GM23338 (cell line): ENCODE data around the gene MSGN1.

Experiments
- CTCF ChIP-seq, 2 experiments: fragments of 200-600 bp in 1 of 2; sonication (generic) in 1 of 2; conservative IDR thresholded peaks; 2 replicates each; pipeline versions ENCODE4 v1.5.1 to v1.6.1; 2016 to 2017; ENCODE audit warnings: antibody characterized with exemption in 2 of 2, low read depth in 2 of 2, mild to moderate bottlenecking in 2 of 2, moderate library complexity in 1 of 2
- EZH2 ChIP-seq: fragments of 200-600 bp; sonication (generic); IDR thresholded peaks from one replicate; pipeline ENCODE4 v1.8.0; 2017; ENCODE audit warnings: antibody characterized with exemption, mild to moderate bottlenecking, low read depth; ENCODE audit not compliant: unreplicated experiment
- EZH2phosphoT487 ChIP-seq: fragments of 200-600 bp; sonication (generic); IDR thresholded peaks from one replicate; pipeline ENCODE4 v1.8.1; 2018; ENCODE audit warnings: antibody characterized with exemption; ENCODE audit not compliant: unreplicated experiment
- POLR2AphosphoS5 ChIP-seq: IDR thresholded peaks from 2 replicates; pipeline ENCODE4 v1.6.1; 2016; ENCODE audit warnings: antibody characterized with exemption, low read depth
- REST ChIP-seq: IDR thresholded peaks from one replicate; pipeline ENCODE4 v1.6.1; 2018; ENCODE audit warnings: antibody characterized with exemption; ENCODE audit not compliant: unreplicated experiment

- TF ChIP-seq CTCF (conservative IDR thresholded peaks at IDR 0.05; ENCODE audit: low read depth in 2 of 2), result no peak
- TF ChIP-seq POLR2AphosphoS5, result no peak
- TF ChIP-seq REST, result no peak
- TF ChIP-seq EZH2phosphoT487, result no peak
- no peak for TF ChIP-seq EZH2
Measured at GRCh38 chr2:17771956-17772355, 44.3 kb upstream of the MSGN1 start.
